ENCODE results near the gene GH2.
"Not testable (repeated sequence)": the region's sequence is repeated elsewhere in the genome, so short reads cannot be mapped to it uniquely, and the experiment has no call there.

Gene GH2

GRCh38 chr17:63859257-63859656 lies 22.5 kb downstream of the GH2 start:
- H4K20me1 ChIP-seq = no peaks in the 10 kb centered on the region
- no peak overlapping the region for H3K27ac ChIP-seq
- no peak overlapping the region for H3K4me3 ChIP-seq
- H3K4me2 ChIP-seq = no peak overlapping the region
- no peaks in the 10 kb centered on the region for H3K36me3 ChIP-seq
- H3K9me3 ChIP-seq = no peaks in the 10 kb centered on the region
- no peak for TF ChIP-seq Cebpa-rat (IDR thresholded peaks at IDR 0.05)
- H3K9ac ChIP-seq = no peak overlapping the region
- H3K27me3 ChIP-seq = no peaks in the 10 kb centered on the region
- no peaks in the 10 kb centered on the region for H3K4me1 ChIP-seq

GRCh38 chr17:63856425-63856824 lies 25.3 kb downstream of the GH2 start:
- not testable (repeated sequence) for H3K36me3 ChIP-seq, H3K27me3 ChIP-seq, H3K27ac ChIP-seq, H3K9ac ChIP-seq, H3K9me3 ChIP-seq, H3K4me1 ChIP-seq, H3K4me3 ChIP-seq, H3K4me2 ChIP-seq, H4K20me1 ChIP-seq

GRCh38 chr17:63855185-63855584 lies 26.6 kb downstream of the GH2 start:
- H3K36me3 ChIP-seq = no peaks in the 10 kb centered on the region
- no peaks in the 10 kb centered on the region for H4K20me1 ChIP-seq
- H3K4me2 ChIP-seq = no peak overlapping the region

GRCh38 chr17:63854709-63855108 lies 27.0 kb downstream of the GH2 start:
- no peak overlapping the region for H3K9ac ChIP-seq
- no peaks in the 10 kb centered on the region for H3K27me3 ChIP-seq
- H3K9me3 ChIP-seq = no peaks in the 10 kb centered on the region
- no peak overlapping the region for H3K4me3 ChIP-seq
- no peaks in the 10 kb centered on the region for H3K36me3 ChIP-seq
- no peak overlapping the region for H3K27ac ChIP-seq
- 0 out of 2 replicates have a peak, but pooled peaks cover 4% of the 10 kb centered on the region for H3K4me1 ChIP-seq
- H3K4me2 ChIP-seq = no peak overlapping the region
- no peak for TF ChIP-seq Cebpa-rat (IDR thresholded peaks at IDR 0.05)
- H4K20me1 ChIP-seq = no peaks in the 10 kb centered on the region

More at GRCh38 chr17:63855185-63855584, 26.6 kb downstream of the GH2 start:
- H3K27ac ChIP-seq = no peak overlapping the region
- H3K9ac ChIP-seq = no peak overlapping the region
- no peaks in the 10 kb centered on the region for H3K4me1 ChIP-seq
- TF ChIP-seq Cebpa-rat (IDR thresholded peaks at IDR 0.05) = no peak
- H3K4me3 ChIP-seq = no peak overlapping the region
- H3K9me3 ChIP-seq = no peaks in the 10 kb centered on the region
- H3K27me3 ChIP-seq = no peaks in the 10 kb centered on the region

GRCh38 chr17:63853260-63853659 lies 28.5 kb downstream of the GH2 start:
- Histone ChIP-seq H4K20me1 (no peaks in the 10 kb centered on the region), H3K4me2 (no peak overlapping the region), H3K4me3 (no peak overlapping the region), H3K9ac (no peak overlapping the region), H3K27ac (no peak overlapping the region), H3K27me3 (no peaks in the 10 kb centered on the region), H3K36me3 (no peaks in the 10 kb centered on the region), H3K9me3 (peaks cover 11% of the 10 kb centered on the region), H3K4me1 (0 out of 2 replicates have a peak, but pooled peaks cover 14% of the 10 kb centered on the region)
- TF ChIP-seq Cebpa-rat (IDR thresholded peaks at IDR 0.05) = no peak

GRCh38 chr17:63850401-63850800 lies 31.3 kb downstream of the GH2 start:
- Histone ChIP-seq H3K9ac (no peak overlapping the region), H3K36me3 (no peaks in the 10 kb centered on the region), H3K27me3 (no peaks in the 10 kb centered on the region), H3K4me1 (peaks cover 23% of the 10 kb centered on the region), H3K9me3 (peaks cover 17% of the 10 kb centered on the region), H3K27ac (no peak overlapping the region), H3K4me3 (no peak overlapping the region), H3K4me2 (no peak overlapping the region), H4K20me1 (no peaks in the 10 kb centered on the region)
- TF ChIP-seq Cebpa-rat (IDR thresholded peaks at IDR 0.05) = no peak

- no peaks in the 10 kb centered on the region for H3K27me3 ChIP-seq
- no peaks in the 10 kb centered on the region for H3K36me3 ChIP-seq
- peak overlapping the region; percentile 80; the same call in 1 of the 2 replicates for H3K9ac ChIP-seq
- H3K27ac ChIP-seq = peak overlapping the region; percentile 87
- peaks cover 36% of the 10 kb centered on the region for H3K4me1 ChIP-seq
- H3K4me2 ChIP-seq = peak overlapping the region; percentile 51
- no peak for TF ChIP-seq Cebpa-rat (IDR thresholded peaks at IDR 0.05)
- H3K4me3 ChIP-seq = peak overlapping the region; percentile 33; the same call in 1 of the 2 replicates
- no peaks in the 10 kb centered on the region for H4K20me1 ChIP-seq
- peaks cover 17% of the 10 kb centered on the region for H3K9me3 ChIP-seq
Observed at GRCh38 chr17:63848834-63849689, 32.7 kb downstream of the GH2 start.

GRCh38 chr17:63847525-63848249 lies 34.1 kb downstream of the GH2 start:
- Histone ChIP-seq H3K36me3 (no peaks in the 10 kb centered on the region), H3K27ac (no peak overlapping the region), H3K4me2 (no peak overlapping the region), H3K9ac (no peak overlapping the region), H3K4me1 (peaks cover 39% of the 10 kb centered on the region), H3K27me3 (no peaks in the 10 kb centered on the region), H3K9me3 (peaks cover 17% of the 10 kb centered on the region), H3K4me3 (no peak overlapping the region), H4K20me1 (no peaks in the 10 kb centered on the region)
- TF ChIP-seq Cebpa-rat (IDR thresholded peaks at IDR 0.05) = no peak

GRCh38 chr17:63845509-63845908 lies 36.2 kb downstream of the GH2 start:
- H3K27ac ChIP-seq = no peak overlapping the region
- peaks cover 17% of the 10 kb centered on the region for H3K9me3 ChIP-seq
- no peaks in the 10 kb centered on the region for H3K36me3 ChIP-seq
- no peak overlapping the region for H3K4me3 ChIP-seq
- peak overlapping the region; percentile 81 for H3K4me2 ChIP-seq
- peaks cover 48% of the 10 kb centered on the region for H3K4me1 ChIP-seq
- H3K9ac ChIP-seq = no peak overlapping the region
- TF ChIP-seq Cebpa-rat (IDR thresholded peaks at IDR 0.05) = peak; percentile 52; the same call in 1 of the 2 replicates
- H4K20me1 ChIP-seq = peaks cover 16% of the 10 kb centered on the region
- no peaks in the 10 kb centered on the region for H3K27me3 ChIP-seq
